Adrenal gland (tissue), 5 donors: ENCODE results near the gene MYLK.

ENCODE experiments used
- POLR2A ChIP-seq, 2 donors: fragments of 450-650 bp; IDR thresholded peaks; one replicate each; pipeline ENCODE4 v1.6.1; 2017; ENCODE audit warnings: antibody characterized with exemption in 2 of 2, mild to moderate bottlenecking in 2 of 2, moderate library complexity in 1 of 2
- TF ChIP-seq, protein P1 (sequence below), 6 experiments: fragments of 450-650 bp in 4 of 6; fragments of 200-600 bp in 2 of 6; sonication (generic) in 1 of 6; IDR thresholded peaks; 1 replicate in 5 of 6; 2 replicates in 1 of 6; pipeline versions ENCODE4 v1.5.1 to v1.8.0; 2016 to 2021; ENCODE audit warnings: antibody characterized with exemption in 6 of 6, mild to moderate bottlenecking in 2 of 6, moderate library complexity in 1 of 6
- donor health status: DM: no; HTN: no; CAD: no.

DNA sequence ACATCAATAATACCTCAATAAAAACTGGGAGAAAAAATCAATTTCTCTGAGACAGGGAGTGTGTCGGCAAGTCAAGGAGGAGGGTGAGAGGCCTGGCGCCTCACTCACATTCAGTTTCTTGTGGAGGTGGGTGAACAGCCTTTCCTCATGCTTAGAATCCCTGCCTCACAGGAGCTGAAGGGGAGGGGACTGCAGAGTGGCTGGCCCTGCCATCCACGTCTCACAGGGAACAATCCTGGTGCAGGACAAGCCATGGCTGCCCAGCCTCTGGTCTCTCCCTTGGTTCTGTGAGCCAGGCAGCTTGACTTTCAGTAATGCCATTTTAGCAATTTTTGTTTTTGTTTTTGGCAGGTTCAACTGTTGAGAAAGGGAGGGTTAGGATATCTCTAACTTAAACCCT lies 172.8 kb downstream of the MYLK start:
- TF ChIP-seq, protein P1, sequence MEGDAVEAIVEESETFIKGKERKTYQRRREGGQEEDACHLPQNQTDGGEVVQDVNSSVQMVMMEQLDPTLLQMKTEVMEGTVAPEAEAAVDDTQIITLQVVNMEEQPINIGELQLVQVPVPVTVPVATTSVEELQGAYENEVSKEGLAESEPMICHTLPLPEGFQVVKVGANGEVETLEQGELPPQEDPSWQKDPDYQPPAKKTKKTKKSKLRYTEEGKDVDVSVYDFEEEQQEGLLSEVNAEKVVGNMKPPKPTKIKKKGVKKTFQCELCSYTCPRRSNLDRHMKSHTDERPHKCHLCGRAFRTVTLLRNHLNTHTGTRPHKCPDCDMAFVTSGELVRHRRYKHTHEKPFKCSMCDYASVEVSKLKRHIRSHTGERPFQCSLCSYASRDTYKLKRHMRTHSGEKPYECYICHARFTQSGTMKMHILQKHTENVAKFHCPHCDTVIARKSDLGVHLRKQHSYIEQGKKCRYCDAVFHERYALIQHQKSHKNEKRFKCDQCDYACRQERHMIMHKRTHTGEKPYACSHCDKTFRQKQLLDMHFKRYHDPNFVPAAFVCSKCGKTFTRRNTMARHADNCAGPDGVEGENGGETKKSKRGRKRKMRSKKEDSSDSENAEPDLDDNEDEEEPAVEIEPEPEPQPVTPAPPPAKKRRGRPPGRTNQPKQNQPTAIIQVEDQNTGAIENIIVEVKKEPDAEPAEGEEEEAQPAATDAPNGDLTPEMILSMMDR (IDR thresholded peaks at IDR 0.05), result no peak
- TF ChIP-seq POLR2A (IDR thresholded peaks at IDR 0.05), result no peak
